Activated CD8-positive, alpha-beta memory T cell treated with anti-CD3 and anti-CD28 coated beads, Interleukin-2, amount 50 U/mL, for 48 hours (primary cell): Measurements from ENCODE around the gene CMTM1.
"Not testable (repeated sequence)": the region's sequence is repeated elsewhere in the genome, so short reads cannot be mapped to it uniquely, and the experiment has no call there.

ENCODE experiments used
- DNase-seq: peaks from one replicate; pipeline ENCODE4 v3.0.0-alpha.2; 2020

CMTM1 gene

DNA sequence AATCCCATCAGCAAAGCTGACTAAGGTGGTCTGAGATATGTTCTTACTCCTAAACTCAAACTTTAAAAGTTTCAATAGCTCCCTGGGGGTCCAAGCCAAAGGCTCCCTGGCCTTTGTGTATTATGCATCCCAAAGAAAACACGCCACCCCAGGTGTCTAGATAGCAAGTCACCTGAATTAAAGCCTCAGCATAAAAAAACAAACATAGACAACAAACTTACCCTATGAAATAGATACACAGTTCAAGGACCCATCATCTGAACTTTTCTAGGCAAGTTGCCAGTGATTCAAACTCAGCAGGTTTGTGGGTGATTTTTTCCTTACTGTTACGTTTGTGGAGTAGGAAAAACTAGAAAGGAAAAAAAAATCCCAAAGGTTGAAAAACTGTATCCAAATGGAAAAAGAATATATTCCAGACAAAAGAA is 50.8 kb downstream of the CMTM1 start:
- no peak for DNase-seq

DNA sequence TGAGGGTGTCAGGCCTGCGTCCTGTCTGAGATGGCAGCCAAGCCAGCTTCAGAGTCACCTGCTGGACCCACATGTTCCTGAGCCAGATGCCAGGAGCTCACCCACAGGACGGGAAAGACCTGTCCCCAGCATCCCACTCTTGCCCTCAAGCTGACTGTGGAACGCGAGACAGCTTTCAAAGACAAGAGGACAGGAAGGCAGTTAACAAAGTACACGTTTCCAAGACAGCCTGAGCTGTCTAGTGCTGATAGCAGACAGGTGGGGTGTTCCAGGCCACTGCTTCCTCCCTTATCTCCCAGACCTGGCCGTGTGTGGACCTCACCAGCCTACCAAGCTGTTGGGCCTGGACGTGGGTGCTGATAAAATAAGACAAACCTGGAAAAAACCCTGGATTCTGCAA is 51.5 kb downstream of the CMTM1 start:
- DNase-seq, result no peak

DNA sequence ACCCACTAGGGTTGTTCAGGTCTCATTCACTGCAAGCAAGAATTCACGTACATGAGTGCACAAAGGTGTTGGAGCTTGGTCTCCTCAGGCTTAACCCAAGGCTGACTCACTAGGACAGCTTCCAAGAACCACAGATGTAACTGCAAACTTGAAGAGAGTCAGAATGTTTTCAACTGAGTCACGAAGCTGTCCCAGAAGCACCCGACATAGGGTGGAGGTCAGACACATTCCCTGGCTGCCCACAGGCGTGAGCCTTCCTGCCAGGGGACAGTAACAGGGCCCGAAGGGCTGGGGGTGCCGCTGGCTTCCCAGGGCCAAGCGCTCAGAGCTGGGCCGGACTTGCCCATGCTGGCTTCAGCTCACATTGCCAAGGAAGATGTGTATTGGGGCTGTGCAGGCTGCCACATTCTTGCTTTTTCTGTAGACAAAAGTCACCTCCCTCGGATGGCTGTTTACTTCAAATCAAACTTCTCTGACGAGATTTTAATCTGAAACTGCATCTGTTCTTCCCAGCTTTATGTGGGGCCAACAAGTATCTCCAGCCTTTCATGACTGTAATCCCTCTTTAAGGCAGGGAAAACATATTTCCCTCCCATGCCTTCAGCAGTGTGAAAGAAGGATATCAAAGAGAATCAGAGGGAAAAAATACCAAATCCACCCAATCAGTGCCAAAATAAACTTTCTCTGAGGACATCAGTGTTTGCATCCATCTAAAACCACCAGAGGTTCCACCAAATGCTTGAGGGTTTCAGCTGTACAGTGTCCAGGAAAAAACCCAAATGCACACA is 52.5 kb downstream of the CMTM1 start:
- DNase-seq, result no peak

- no peak for DNase-seq
Observed at GRCh38 chr16:66619534-66620428, 53.5 kb downstream of the CMTM1 start.

GRCh38 chr16:66620429-66620795 is 54.2 kb downstream of the CMTM1 start:
- DNase-seq, result no peak

- DNase-seq, result no peak
Observed at GRCh38 chr16:66621973-66622372, 55.7 kb downstream of the CMTM1 start.

GRCh38 chr16:66622863-66623262 is 56.6 kb downstream of the CMTM1 start:
- DNase-seq, result no peak

DNA sequence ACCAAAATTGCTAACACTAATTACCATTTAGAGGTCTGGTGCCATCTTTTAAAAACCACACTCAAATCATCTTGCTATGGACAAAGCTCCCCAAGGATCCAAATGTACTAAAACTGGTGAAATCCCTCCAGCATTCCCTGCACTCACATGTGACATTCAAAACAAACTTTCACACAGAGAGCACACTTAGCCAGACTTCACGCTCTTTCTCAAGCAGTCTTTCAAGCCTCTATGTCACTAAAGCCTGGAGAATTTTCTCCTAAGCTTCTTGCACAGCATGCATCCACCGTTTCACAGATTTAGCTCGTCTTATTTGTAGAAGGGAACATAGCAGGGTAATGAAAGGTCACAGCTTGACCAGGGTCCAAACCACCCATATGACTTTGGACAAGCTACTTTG is 57.5 kb downstream of the CMTM1 start:
- DNase-seq, result no peak

DNA sequence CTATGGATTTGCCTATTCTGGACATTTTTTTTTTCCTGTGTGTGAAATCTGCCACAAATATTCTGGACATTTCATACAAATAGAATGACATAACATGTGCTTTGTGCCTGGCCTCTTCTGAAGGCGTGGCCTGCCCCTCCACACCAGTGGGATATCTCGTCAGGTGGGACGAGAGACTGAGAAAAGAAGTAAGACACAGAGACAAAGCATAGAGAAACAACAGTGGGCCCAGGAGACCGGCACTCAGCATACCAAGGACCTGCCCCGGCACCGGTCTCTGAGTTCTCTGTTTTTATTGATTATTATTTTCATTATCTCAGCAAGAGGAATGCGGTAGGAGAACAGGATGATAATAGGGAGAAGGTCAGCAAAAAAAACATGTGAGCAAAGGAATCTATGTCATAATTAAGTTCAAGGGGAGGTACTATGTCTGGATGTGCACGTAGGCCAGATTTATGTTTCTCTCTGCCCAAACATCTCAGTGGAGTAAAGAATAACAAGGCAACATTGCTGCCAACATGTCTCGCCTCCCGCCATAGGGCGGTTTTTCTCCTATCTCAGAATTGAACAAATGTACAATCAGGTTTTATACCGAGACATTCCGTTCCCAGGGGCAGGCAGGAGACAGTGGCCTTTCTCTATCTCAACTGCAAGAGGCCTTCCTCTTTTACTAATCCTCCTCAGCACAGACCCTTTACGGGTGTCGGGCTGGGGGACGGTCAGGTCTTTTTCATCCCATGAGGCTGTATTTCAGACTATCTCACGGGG is 61.6 kb downstream of the CMTM1 start:
- not testable (repeated sequence) for DNase-seq
